Activated CD8-positive, alpha-beta memory T cell treated with anti-CD3 and anti-CD28 coated beads for 24 hours (primary cell): ENCODE data around the gene TMEM273.

ENCODE experiments used
- DNase-seq: peaks from one replicate; pipeline ENCODE4 v3.0.0-alpha.2; 2020

Gene TMEM273

DNA sequence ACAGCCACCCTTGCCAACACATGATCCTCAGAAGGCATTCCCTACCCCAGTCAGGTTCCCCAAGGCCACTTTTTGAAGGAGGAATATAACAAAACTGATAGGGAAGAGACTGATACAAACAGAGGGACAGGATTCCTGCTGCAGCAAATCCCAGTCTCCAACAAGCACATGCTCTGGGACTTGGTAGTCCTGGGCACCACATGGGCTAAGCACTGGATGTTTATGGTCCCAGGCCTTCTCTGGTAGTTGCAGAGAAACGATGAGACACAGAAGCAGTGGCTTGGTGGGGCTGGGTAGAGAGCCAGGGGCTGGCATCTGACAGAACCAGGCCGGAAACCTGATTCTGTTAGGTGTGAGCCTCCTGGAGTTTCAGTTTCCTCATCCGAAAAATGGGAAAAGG, 76.1 kb downstream of the TMEM273 start:
- DNase-seq, result no peak

DNA sequence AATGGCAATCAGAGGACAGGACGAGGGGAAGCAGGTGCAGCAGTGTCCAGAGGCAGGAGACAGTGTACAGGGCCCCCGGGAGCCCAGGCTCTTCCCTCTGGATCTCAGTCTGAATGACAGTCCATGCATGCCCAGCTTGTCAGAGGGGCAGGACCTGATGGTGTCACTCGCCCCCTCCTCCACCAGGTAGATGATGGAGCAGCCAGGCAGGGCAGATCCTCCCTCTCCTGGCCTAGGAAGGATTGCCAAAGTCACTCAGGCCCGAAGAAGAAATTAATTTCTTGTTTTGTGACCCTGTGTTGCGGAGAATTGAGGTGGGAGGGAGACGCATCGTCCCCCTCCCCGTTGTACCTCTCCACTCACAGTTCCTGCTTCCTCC, 76.9 kb downstream of the TMEM273 start:
- no peak for DNase-seq

DNA sequence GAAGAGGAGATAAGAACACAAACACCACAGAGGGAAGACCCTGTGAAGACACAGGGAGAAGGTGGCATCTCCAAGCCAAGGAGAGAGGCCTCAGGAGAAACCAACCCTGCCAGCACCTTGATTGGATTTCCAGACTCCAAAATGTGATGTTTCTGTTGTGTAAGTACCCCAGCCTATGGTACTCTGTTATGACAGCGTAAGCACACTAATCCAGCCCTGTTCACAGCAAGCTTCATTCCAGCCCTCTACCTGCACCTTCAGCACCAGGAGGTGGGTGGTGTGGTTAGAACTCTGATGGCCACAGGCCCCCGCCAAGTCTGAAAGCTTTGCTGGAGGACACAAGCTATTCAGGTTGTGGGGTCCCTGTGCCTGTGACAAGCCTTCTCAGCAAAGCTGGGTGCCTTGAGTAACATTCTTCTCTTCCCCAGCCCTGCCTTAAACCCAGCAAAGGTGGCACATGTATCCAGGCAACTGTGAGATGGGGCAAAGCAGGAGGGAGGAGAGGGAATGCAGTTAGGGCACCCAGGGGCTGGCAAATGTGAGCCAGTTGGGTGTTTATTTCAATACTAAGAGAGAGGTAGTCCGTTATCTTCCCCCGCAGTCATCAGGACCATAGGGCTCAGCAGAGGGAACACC, 77.4 kb downstream of the TMEM273 start:
- no peak for DNase-seq

DNA sequence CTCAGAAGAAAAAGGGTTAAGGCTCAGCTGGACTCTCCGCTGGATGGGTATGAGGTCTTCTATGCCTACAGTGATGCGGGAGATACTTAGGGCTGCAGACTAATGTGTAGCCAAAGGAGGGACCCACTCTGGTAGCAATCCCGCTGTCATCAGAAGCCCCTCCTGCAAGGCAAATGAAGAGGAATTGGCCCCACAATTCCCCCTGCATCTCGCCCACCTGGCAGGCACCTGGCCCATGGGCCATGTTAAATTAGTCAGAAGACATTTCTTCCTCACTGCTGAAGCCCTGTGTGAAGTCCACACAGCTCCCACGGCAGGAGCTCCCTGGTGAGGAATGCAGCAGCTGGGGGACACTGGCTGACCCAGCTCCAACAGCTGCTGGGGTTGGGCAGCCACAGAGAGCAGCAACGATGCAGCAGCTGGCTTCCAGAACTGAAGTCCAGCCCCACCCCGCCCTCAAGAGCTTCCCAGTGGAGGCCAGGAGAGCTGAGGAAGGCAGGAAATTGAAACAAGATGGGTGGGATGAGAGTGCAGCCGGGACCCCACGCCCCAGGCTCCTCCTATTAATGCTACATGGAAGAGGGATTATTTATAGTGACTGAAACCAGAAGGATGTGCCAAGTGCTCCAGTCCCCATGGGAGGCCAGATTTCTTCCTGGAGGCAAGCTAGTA, 78.4 kb downstream of the TMEM273 start:
- no peak for DNase-seq

DNA sequence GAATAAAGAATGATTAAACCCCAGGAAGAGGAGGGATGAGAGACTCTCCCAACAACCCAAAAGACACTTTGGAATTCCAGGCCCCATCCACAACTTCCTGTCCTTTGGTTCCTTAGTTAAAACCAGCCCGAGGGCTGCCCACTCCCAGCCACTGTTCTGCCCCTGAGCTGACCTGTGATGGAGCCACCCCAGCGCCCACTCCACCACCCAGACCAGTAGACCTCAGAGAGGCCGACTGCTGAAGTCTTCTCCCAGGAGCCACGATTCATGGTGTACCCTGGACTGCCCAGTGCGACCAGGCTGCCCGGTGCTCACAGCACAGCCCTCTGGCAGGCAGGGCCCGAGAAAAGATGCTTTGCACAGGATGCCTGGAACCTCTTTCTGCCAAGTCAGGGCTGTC, 79.5 kb downstream of the TMEM273 start:
- no peak for DNase-seq

DNA sequence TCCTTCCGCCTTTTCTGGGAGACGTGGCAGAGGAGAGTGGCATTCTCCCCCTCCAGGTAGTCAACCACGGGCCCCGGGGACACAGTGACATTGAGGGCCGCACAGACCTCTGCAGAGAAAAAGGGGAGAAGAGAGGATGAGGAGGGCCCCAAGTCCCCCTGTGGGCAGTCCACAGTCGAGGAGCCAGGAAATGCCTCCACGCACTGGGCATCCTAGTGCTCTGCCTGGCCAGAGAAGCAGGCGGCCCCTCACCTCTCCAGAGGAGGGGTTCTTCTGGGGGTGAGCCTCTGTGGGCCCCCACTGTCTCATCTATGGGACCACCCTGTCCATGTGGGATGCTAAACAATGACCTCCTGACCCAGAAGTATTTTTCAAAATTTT, 80.3 kb downstream of the TMEM273 start:
- no peak for DNase-seq

DNA sequence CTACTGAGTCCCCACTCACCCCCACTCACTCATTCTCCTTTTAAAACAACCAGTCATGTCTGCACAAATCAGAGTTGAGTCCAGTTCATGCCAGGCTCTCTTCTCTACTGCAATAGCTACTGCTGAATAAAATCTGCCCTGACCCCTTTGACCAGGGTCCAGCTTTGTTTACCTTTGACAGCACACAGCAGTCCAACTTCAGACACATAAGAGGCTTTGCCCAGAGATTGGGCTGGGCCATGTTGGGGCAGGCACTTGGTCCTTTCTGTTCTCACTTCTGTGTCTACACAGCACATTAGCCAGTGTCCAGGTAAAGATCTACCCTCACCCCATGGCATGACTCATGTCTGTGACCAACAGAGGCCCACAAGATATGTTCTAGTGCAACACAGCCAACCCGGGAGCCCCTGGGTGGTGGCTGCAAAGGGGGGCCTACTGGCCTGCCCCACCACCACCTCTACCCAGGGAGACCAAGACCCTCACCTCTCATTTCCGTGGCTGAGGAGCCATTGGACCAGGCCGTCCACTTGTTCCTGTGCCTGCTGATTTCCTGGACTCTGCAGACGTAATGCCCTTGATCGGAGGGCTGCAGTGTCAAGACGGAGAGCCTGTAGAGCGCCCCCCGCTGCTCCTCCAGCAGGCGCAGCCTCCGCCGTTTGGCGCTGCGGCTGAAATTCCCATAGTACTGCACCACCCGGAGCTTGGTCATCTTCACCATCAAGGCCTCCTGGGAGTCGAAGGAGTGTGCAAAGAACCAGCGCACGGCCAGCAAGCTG, 80.9 kb downstream of the TMEM273 start:
- no peak for DNase-seq

DNA sequence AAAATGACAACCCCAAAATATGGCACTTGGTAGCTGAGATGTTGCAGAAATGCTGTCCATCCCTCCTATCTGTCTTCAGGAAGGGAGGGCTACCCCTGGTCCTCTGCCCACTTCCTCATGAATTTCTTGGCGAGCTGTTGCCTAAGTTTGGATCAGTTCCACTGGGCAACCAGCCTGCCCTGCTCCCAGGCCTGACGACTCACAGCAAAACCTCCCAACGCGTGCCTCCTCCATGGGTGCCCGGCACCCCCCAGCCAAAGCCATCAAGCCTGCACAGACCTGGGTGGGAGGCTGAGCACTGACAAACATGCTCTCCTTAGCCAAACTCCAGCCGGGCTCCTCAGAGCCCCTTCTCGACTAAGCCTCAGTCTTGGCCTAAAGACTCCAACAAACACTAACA, 81.7 kb downstream of the TMEM273 start:
- no peak for DNase-seq

DNA sequence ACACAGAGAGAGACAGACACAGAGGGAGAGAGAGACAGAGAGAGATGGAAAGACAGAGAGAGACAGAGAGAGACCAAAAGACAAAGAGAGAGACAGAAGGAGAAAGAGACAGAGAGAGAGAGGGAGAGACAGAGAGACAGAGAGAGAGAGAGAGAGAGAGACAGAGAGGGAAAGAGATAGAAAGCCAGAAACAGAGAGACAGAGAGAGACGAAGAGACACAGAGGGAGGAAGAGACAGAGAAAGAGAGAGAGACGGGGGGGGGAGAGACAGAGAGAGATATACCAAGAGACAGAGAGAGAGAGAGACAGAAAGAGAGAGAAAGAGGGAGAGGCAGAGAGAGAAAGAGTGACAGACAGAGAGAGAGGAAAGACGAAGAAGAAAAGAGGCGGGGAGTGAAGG, 83.1 kb downstream of the TMEM273 start:
- DNase-seq, result no peak
